M059J (cell line): ENCODE measurements around the gene MAN2B2. TPM values are rescaled to one million over a fixed set of nuclear protein-coding genes. Genes with fewer than 3 reads are reported as not detected.
A peak's percentile ranks its signal among the peaks of the same experiment; 100 is the strongest.
"Not testable (repeated sequence)": the region's sequence is repeated elsewhere in the genome, so short reads cannot be mapped to it uniquely, and the experiment has no call there.

Experiments used
- DNase-seq: peaks from one replicate; pipeline ENCODE4 v3.0.0-alpha.2; 2012; ENCODE audit warnings: low read depth
- total RNA-seq: library from RNA; depleted of rRNA; stranded (reverse); fragments of >200 nt; shearing (Covaris generic); gene quantifications from 2 replicates; pipeline ENCODE4 v1.2.3, GENCODE V29; 2014

Gene MAN2B2
- total RNA-seq, 1 experiment from 2014 or later: 28.8 TPM

GRCh38 chr4:6617246-6617645 is 42.3 kb downstream of the MAN2B2 start:
- DNase-seq: no peak

- no peak for DNase-seq
Measured at GRCh38 chr4:6618386-6619115, 43.6 kb downstream of the MAN2B2 start.

GRCh38 chr4:6619116-6619465 is 44.1 kb downstream of the MAN2B2 start:
- no peak for DNase-seq

GRCh38 chr4:6619466-6620255 is 44.7 kb downstream of the MAN2B2 start:
- DNase-seq: no peak

- no peak for DNase-seq
Measured at GRCh38 chr4:6620296-6620695, 45.3 kb downstream of the MAN2B2 start.

- no peak for DNase-seq
Measured at GRCh38 chr4:6620891-6621555, 46.0 kb downstream of the MAN2B2 start.

GRCh38 chr4:6621556-6621927 is 46.6 kb downstream of the MAN2B2 start:
- no peak for DNase-seq

- DNase-seq: no peak
Measured at GRCh38 chr4:6622744-6623143, 47.8 kb downstream of the MAN2B2 start.

GRCh38 chr4:6625256-6625655 is 50.3 kb downstream of the MAN2B2 start:
- no peak for DNase-seq

- DNase-seq: no peak
Measured at GRCh38 chr4:6626066-6626465, 51.1 kb downstream of the MAN2B2 start.

- no peak for DNase-seq
Measured at GRCh38 chr4:6627832-6628231, 52.8 kb downstream of the MAN2B2 start.

- not testable (repeated sequence) for DNase-seq
Measured at GRCh38 chr4:6628484-6628883, 53.5 kb downstream of the MAN2B2 start.

- DNase-seq: no peak
Measured at GRCh38 chr4:6632125-6632524, 57.1 kb downstream of the MAN2B2 start.

- no peak for DNase-seq
Measured at GRCh38 chr4:6633091-6633906, 58.3 kb downstream of the MAN2B2 start.

- DNase-seq: no peak
Measured at GRCh38 chr4:6634746-6635145, 59.8 kb downstream of the MAN2B2 start.

- DNase-seq: no peak
Measured at GRCh38 chr4:6639137-6639680, 64.2 kb downstream of the MAN2B2 start.

GRCh38 chr4:6640292-6641163 is 65.5 kb downstream of the MAN2B2 start, which contains the start of gene MRFAP1:
Gene MRFAP1 (plus strand): TSS chr4:6640685. CDS start chr4:6640863, 178 bp downstream.
- DNase-seq: peak; percentile 92

GRCh38 chr4:6641164-6641970 is 66.4 kb downstream of the MAN2B2 start:
- DNase-seq: peak; percentile 57

- DNase-seq: no peak
Measured at GRCh38 chr4:6641971-6642320, 67.0 kb downstream of the MAN2B2 start.
